ENCODE data around the gene BTN1A1.
A peak's percentile ranks its signal among the peaks of the same experiment; 100 is the strongest.
"Not testable (repeated sequence)": the region's sequence is repeated elsewhere in the genome, so short reads cannot be mapped to it uniquely, and the experiment has no call there.

Gene BTN1A1

GRCh38 chr6:26507658-26508057, 7.6 kb downstream of the BTN1A1 start:
- ChIA-PET CTCF (interaction anchor here (0.6 kb wide), 1 partner anchor 136 kb away, joined by 3 read pairs; no protein-coding TSS in a partner anchor), POLR2A (ENCODE audit: low non-redundant PET) (no interaction called here)
- no peak for DNase-seq (ENCODE audit: low spot score)
- no peak overlapping the region for H3K27ac ChIP-seq
- TF ChIP-seq CTCF (conservative IDR thresholded peaks at IDR 0.05; ENCODE audit: low read depth) = no peak

- POLR2A ChIA-PET (ENCODE audit: low non-redundant PET); CTCF ChIA-PET; DNase-seq (ENCODE audit: low spot score); H3K27ac ChIP-seq: not testable (repeated sequence)
Measured at GRCh38 chr6:26511033-26511432, 10.9 kb downstream of the BTN1A1 start.

- ChIA-PET CTCF (no interaction called here), POLR2A (ENCODE audit: low non-redundant PET) (no interaction called here)
- TF ChIP-seq CTCF (conservative IDR thresholded peaks at IDR 0.05; ENCODE audit: low read depth) = no peak
- H3K27ac ChIP-seq = no peak overlapping the region
- DNase-seq (ENCODE audit: low spot score) = no peak
Measured at GRCh38 chr6:26514984-26515383, 14.9 kb downstream of the BTN1A1 start.

- H3K27ac ChIP-seq = no peak overlapping the region
- no peak for TF ChIP-seq CTCF (conservative IDR thresholded peaks at IDR 0.05; ENCODE audit: low read depth)
- CTCF ChIA-PET = no interaction called here
- POLR2A ChIA-PET (ENCODE audit: low non-redundant PET) = no interaction called here
- no peak for DNase-seq (ENCODE audit: low spot score)
Measured at GRCh38 chr6:26516481-26517427, 16.7 kb downstream of the BTN1A1 start.

GRCh38 chr6:26519359-26519758, 19.3 kb downstream of the BTN1A1 start:
- CTCF ChIA-PET = interaction anchor here (0.6 kb wide), 1 partner anchor 658 kb away, joined by 3 read pairs; no protein-coding TSS in a partner anchor
- POLR2A ChIA-PET (ENCODE audit: low non-redundant PET) = no interaction called here
- no peak for TF ChIP-seq CTCF (conservative IDR thresholded peaks at IDR 0.05; ENCODE audit: low read depth)
- no peak overlapping the region for H3K27ac ChIP-seq
- no peak for DNase-seq (ENCODE audit: low spot score)

GRCh38 chr6:26520237-26520849, 20.2 kb downstream of the BTN1A1 start:
- DNase-seq (ENCODE audit: low spot score) = no peak
- TF ChIP-seq CTCF (conservative IDR thresholded peaks at IDR 0.05; ENCODE audit: low read depth) = no peak
- H3K27ac ChIP-seq = peak overlapping the region; percentile 94
- POLR2A ChIA-PET (ENCODE audit: low non-redundant PET) = no interaction called here
- CTCF ChIA-PET = interaction anchor here (0.7 kb wide), 1 partner anchor 17 kb away, joined by 7 read pairs; no protein-coding TSS in a partner anchor
